Astrocyte (in vitro differentiated cells and primary cell): Measurements from ENCODE around the gene FER1L5. TPM values are rescaled to one million over a fixed set of nuclear protein-coding genes. Genes with fewer than 3 reads are reported as not detected.
"Not testable (repeated sequence)": the region's sequence is repeated elsewhere in the genome, so short reads cannot be mapped to it uniquely, and the experiment has no call there.

Experiments
- DNase-seq: peaks from one replicate; pipeline ENCODE4 v3.0.0-alpha.2; 2010; ENCODE audit warnings: low read depth
- FAIRE-seq: peaks from 2 replicates; lab custom pipeline; 2011; peaks lifted over from hg19 to GRCh38; lab: Jason Lieb, UNC
- H2AFZ ChIP-seq: 2 replicates; pipeline ENCODE4 v1.6.0; 2012; ENCODE audit warnings: low read depth, low read length, inconsistent platforms
- H3K27ac ChIP-seq: 2 replicates; pipeline ENCODE4 v1.5.1; 2011; ENCODE audit warnings: low read depth, low read length, inconsistent platforms
- H3K27me3 ChIP-seq: 2 replicates; pipeline ENCODE4 v1.6.0; 2011; ENCODE audit warnings: low read length, inconsistent platforms; ENCODE audit not compliant: insufficient read depth
- H3K36me3 ChIP-seq: 2 replicates; pipeline ENCODE4 v1.5.1; 2011; ENCODE audit warnings: low read length, inconsistent platforms; ENCODE audit not compliant: insufficient read depth
- H3K4me1 ChIP-seq: 2 replicates; pipeline ENCODE4 v1.5.1; 2011; ENCODE audit warnings: low read length, inconsistent platforms; ENCODE audit not compliant: insufficient read depth
- H3K4me2 ChIP-seq: 2 replicates; pipeline ENCODE4 v1.6.0; 2012; ENCODE audit warnings: low read length, inconsistent platforms
- H3K4me3 ChIP-seq: 2 replicates; pipeline ENCODE4 v1.5.1; 2011; ENCODE audit warnings: low read depth, mild to moderate bottlenecking, low read length, inconsistent platforms; ENCODE audit not compliant: insufficient read depth
- H3K79me2 ChIP-seq: 2 replicates; pipeline ENCODE4 v1.6.0; 2012; ENCODE audit warnings: mild to moderate bottlenecking, low read length, inconsistent platforms; ENCODE audit not compliant: insufficient read depth
- H3K9ac ChIP-seq: 2 replicates; pipeline ENCODE4 v1.6.0; 2012; ENCODE audit warnings: mild to moderate bottlenecking, low read length, inconsistent platforms
- H3K9me3 ChIP-seq: 2 replicates; pipeline ENCODE4 v1.5.1; 2012; ENCODE audit warnings: low read depth, mild to moderate bottlenecking, low read length, inconsistent platforms; ENCODE audit not compliant: insufficient read depth
- H4K20me1 ChIP-seq: 2 replicates; pipeline ENCODE4 v1.6.0; 2012; ENCODE audit warnings: low read length, inconsistent platforms; ENCODE audit not compliant: insufficient read depth
- H3K27ac Mint-ChIP-seq: one replicate; pipeline ENCODE4 v1.8.0; 2021; ENCODE audit warnings: mild to moderate bottlenecking, mixed read lengths; ENCODE audit not compliant: unreplicated experiment
- H3K27me3 Mint-ChIP-seq: one replicate; pipeline ENCODE4 v1.8.0; 2021; ENCODE audit warnings: low read depth, mixed read lengths; ENCODE audit not compliant: unreplicated experiment
- H3K36me3 Mint-ChIP-seq: one replicate; pipeline ENCODE4 v1.8.0; 2021; ENCODE audit warnings: low read depth, mixed read lengths; ENCODE audit not compliant: unreplicated experiment
- H3K4me1 Mint-ChIP-seq: one replicate; pipeline ENCODE4 v1.8.0; 2021; ENCODE audit warnings: low read depth, mixed read lengths; ENCODE audit not compliant: unreplicated experiment
- H3K4me3 Mint-ChIP-seq: one replicate; pipeline ENCODE4 v1.8.0; 2021; ENCODE audit warnings: mild to moderate bottlenecking, moderate library complexity, mixed read lengths; ENCODE audit not compliant: unreplicated experiment
- H3K9me3 Mint-ChIP-seq: one replicate; pipeline ENCODE4 v1.8.0; 2021; ENCODE audit warnings: mild to moderate bottlenecking, mixed read lengths; ENCODE audit not compliant: unreplicated experiment
- EZH2 ChIP-seq: IDR thresholded peaks from 2 replicates; pipeline ENCODE4 v1.6.1; 2012; ENCODE audit warnings: mild to moderate bottlenecking, low read length, inconsistent platforms; ENCODE audit not compliant: insufficient read depth
- total RNA-seq: library from RNA; stranded (reverse); gene quantifications from 2 replicates; pipeline ENCODE4 v1.2.1, GENCODE V29; 2021
- TF ChIP-seq, protein P1 (sequence below): IDR thresholded peaks from 2 replicates; pipeline ENCODE4 v1.5.1; 2011; ENCODE audit warnings: low read depth, mild to moderate bottlenecking, inconsistent platforms, low read length, moderate library complexity; ENCODE audit not compliant: insufficient read depth

The FER1L5 gene
- total RNA-seq, 1 donor from 2014 or later = 0.16 TPM

DNA sequence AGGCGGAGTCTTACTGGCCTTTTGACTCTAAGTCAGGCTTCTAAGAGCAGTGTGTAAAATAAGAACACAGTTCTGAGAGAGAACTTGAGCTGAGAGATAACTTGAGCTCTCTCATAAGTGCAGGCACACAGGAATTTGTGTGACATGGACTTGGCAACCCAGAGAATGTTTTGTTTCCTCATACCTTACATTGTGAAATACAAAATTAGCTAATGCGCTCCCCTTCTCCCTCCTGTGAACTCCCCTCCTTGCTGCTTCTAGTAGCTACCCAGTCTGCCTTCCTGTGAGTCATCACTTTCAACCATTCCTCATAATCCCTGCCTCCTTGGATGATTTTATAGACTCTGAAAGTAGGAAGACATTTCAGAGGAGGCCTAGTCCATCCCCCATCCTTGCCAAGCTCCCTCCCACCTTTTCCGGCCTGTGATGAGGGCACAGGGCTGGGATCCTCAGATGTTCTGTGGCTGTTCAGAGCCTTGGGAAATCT lies 22.6 kb downstream of the FER1L5 start:
- H3K36me3 Mint-ChIP-seq = no peaks in the 10 kb centered on the region
- Histone ChIP-seq H3K4me3 (no peak overlapping the region), H3K79me2 (no peaks in the 10 kb centered on the region), H3K27me3 (no peaks in the 10 kb centered on the region), H2AFZ (peak overlapping the region; percentile 49), H3K9ac (peak overlapping the region; percentile 62), H3K4me2 (peak overlapping the region; percentile 58), H3K36me3 (no peaks in the 10 kb centered on the region), H3K4me1 (peaks cover 14% of the 10 kb centered on the region), H3K27ac (peak overlapping the region; percentile 72), H3K9me3 (no peaks in the 10 kb centered on the region), H4K20me1 (no peaks in the 10 kb centered on the region)
- H3K27me3 Mint-ChIP-seq = peaks cover 5% of the 10 kb centered on the region
- FAIRE-seq (peak; percentile 99), DNase-seq (peak; percentile 98)
- TF ChIP-seq, protein P1, sequence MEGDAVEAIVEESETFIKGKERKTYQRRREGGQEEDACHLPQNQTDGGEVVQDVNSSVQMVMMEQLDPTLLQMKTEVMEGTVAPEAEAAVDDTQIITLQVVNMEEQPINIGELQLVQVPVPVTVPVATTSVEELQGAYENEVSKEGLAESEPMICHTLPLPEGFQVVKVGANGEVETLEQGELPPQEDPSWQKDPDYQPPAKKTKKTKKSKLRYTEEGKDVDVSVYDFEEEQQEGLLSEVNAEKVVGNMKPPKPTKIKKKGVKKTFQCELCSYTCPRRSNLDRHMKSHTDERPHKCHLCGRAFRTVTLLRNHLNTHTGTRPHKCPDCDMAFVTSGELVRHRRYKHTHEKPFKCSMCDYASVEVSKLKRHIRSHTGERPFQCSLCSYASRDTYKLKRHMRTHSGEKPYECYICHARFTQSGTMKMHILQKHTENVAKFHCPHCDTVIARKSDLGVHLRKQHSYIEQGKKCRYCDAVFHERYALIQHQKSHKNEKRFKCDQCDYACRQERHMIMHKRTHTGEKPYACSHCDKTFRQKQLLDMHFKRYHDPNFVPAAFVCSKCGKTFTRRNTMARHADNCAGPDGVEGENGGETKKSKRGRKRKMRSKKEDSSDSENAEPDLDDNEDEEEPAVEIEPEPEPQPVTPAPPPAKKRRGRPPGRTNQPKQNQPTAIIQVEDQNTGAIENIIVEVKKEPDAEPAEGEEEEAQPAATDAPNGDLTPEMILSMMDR = no peak
- peaks cover 12% of the 10 kb centered on the region for H3K4me1 Mint-ChIP-seq
- peak overlapping the region; percentile 99 for H3K27ac Mint-ChIP-seq
- peaks cover 4% of the 10 kb centered on the region for H3K9me3 Mint-ChIP-seq
- no peak overlapping the region for H3K4me3 Mint-ChIP-seq

DNA sequence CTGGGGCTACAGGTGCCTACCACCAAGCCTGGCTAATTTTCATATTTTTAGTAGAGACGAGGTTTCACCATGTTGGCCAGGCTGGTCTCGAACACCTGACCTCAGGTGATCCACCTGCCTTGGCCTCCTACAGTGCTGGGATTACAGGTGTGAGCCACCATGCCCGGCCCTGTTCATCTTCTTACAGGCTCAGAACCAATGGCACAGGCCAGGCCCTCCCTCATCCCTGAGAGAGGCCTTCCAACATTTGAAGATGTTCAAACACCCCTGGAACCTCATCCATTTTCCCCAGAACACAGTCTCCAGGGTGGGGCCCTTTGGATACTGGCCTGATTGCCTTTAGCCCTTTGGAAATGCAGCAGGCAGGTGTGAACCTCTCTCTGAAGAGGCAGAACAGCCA lies 23.2 kb downstream of the FER1L5 start:
- H3K79me2 ChIP-seq, H2AFZ ChIP-seq, H3K27me3 Mint-ChIP-seq, H3K9me3 Mint-ChIP-seq, FAIRE-seq, H3K27me3 ChIP-seq, DNase-seq, H3K4me3 Mint-ChIP-seq, H4K20me1 ChIP-seq, H3K36me3 Mint-ChIP-seq, H3K9me3 ChIP-seq, H3K4me3 ChIP-seq, H3K36me3 ChIP-seq: not testable (repeated sequence)
- Histone ChIP-seq H3K9ac (peak overlapping the region; percentile 62), H3K4me2 (peak overlapping the region; percentile 58), H3K27ac (peak overlapping the region; percentile 72), H3K4me1 (peaks cover 14% of the 10 kb centered on the region)
- Mint-ChIP-seq H3K4me1 (peaks cover 12% of the 10 kb centered on the region), H3K27ac (peak overlapping the region; percentile 99)

DNA sequence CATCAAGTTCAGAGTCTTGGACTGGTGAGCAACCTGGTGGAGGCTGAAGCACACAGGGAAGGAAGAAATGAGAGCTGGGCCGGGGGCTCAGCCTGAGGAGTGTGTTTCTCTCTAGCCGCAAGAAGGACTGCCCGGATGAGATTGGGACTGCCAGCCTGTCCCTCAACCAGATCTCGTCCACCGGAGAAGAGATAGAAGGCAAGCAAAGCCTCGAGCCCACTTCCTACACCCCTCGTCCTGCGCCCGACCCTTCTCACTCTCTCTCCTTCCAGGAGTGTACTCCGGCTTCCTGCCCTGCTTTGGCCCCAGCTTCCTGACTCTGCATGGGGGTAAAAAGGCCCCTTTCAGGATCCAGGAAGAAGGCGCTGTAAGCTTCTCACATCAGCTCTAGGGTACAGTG lies 26.2 kb downstream of the FER1L5 start:
- no peak for DNase-seq
- Mint-ChIP-seq H3K9me3 (no peaks in the 10 kb centered on the region), H3K36me3 (no peaks in the 10 kb centered on the region)

More for the DNA sequence above, 26.2 kb downstream of the FER1L5 start:
- no peak for FAIRE-seq
- no peaks in the 10 kb centered on the region for H3K27me3 ChIP-seq
- TF ChIP-seq, protein P1 = no peak
- TF ChIP-seq EZH2 = no peak
- no peaks in the 10 kb centered on the region for H4K20me1 ChIP-seq
- peaks cover 19% of the 10 kb centered on the region for H3K27me3 Mint-ChIP-seq
- H3K36me3 ChIP-seq = no peaks in the 10 kb centered on the region
- H3K27ac ChIP-seq = no peak overlapping the region
- H3K9ac ChIP-seq = no peak overlapping the region
- no peaks in the 10 kb centered on the region for H3K79me2 ChIP-seq
- no peak overlapping the region for H2AFZ ChIP-seq
- no peak overlapping the region for H3K4me3 Mint-ChIP-seq
- no peak overlapping the region for H3K4me3 ChIP-seq
- H3K4me1 Mint-ChIP-seq = peaks cover 12% of the 10 kb centered on the region
- no peaks in the 10 kb centered on the region for H3K9me3 ChIP-seq
- no peak overlapping the region for H3K27ac Mint-ChIP-seq
- H3K4me2 ChIP-seq = no peak overlapping the region
- peaks cover 14% of the 10 kb centered on the region for H3K4me1 ChIP-seq
